SK-N-SH treated with all-trans-retinoic acid at 6 μM for 48 hours (cell line): ENCODE data around the gene CLEC11A.

Experiments used
- BACH2 ChIP-seq: fragments of 250-450 bp; sonication (Bioruptor Pico); IDR thresholded peaks from 2 replicates; pipeline ENCODE4 v1.9.0; 2021; ENCODE audit warnings: mild to moderate bottlenecking, borderline replicate concordance
- ISL1 ChIP-seq: fragments of 250-450 bp; sonication (Bioruptor Pico); IDR thresholded peaks from 2 replicates; pipeline ENCODE4 v2.1.2; 2022; ENCODE audit warnings: mild to moderate bottlenecking, moderate library complexity
- PPARA ChIP-seq: fragments of 250-450 bp; sonication (Bioruptor Pico); IDR thresholded peaks from 2 replicates; pipeline ENCODE4 v1.5.0; 2020; ENCODE audit warnings: mild to moderate bottlenecking, borderline replicate concordance
- TCF4 ChIP-seq: fragments of 250-450 bp; sonication (Bioruptor Pico); IDR thresholded peaks from 2 replicates; pipeline ENCODE4 v1.8.0; 2021; ENCODE audit warnings: mild to moderate bottlenecking, moderate library complexity, borderline replicate concordance
- TF ChIP-seq, protein P1 (sequence below): fragments of 250-450 bp; sonication (Bioruptor Pico); IDR thresholded peaks from 2 replicates; pipeline ENCODE4 v1.5.1; 2020; ENCODE audit warnings: low read depth, mild to moderate bottlenecking, moderate library complexity

DNA sequence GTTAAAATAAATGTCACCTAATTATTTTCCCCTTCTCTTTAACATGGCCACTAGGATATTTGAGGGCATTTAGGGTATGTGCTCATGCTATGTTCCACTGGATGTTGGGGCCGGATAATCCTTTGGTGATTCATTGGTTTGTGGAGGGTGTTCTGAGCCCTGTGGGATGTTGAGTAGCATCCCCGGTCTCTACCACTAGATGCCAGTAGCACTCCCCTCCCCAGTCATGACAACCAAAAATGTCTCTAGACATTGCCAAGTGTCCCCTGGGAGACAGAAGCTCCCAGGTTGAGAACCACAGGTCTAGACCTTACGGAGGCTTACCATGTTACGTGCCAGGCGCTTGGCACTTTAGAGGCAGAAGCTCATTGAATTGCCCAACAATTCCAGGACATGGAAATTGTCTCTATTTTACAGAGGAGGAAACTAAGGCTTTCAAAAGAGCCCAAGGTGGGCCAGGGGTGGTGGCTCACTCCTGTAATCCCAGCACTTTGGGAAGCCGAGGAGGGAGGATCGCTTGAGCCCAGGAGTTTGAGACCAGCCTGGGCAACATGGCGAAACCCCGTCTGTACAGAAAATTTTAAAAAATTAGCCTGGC, 17.6 kb upstream of the CLEC11A start:
- TF ChIP-seq BACH2 (CRISPR knock-in tag) (no peak), TCF4 (CRISPR knock-in tag) (no peak), PPARA (CRISPR knock-in tag) (no peak), ISL1 (CRISPR knock-in tag) (no peak)
- TF ChIP-seq, protein P1, sequence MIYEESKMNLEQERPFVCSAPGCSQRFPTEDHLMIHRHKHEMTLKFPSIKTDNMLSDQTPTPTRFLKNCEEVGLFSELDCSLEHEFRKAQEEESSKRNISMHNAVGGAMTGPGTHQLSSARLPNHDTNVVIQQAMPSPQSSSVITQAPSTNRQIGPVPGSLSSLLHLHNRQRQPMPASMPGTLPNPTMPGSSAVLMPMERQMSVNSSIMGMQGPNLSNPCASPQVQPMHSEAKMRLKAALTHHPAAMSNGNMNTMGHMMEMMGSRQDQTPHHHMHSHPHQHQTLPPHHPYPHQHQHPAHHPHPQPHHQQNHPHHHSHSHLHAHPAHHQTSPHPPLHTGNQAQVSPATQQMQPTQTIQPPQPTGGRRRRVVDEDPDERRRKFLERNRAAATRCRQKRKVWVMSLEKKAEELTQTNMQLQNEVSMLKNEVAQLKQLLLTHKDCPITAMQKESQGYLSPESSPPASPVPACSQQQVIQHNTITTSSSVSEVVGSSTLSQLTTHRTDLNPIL (CRISPR knock-in tag): no peak
